ENCODE measurements around the gene AMPD3. TPM values are rescaled to one million over a fixed set of nuclear protein-coding genes. Genes with fewer than 3 reads are reported as not detected.

Gene AMPD3
- total and polyA plus RNA-seq, 2 donors (not counting 3 experiments of a cell fraction or from before 2014, with no cell fraction given): 1.4 to 2.5 TPM

GRCh38 chr11:10440401-10440800 is 14.7 kb upstream of the AMPD3 start:
- FAIRE-seq: no peak
- DNase-seq (ENCODE audit: low read depth, low spot score): no peak
- no peaks in the 10 kb centered on the region for H3K36me3 ChIP-seq (ENCODE audit: control insufficient read depth in 2 of 2, extremely low read depth in 1 of 2, insufficient read depth in 2 of 2, low read length in 2 of 2)
- H3K9ac ChIP-seq (replicated peaks; ENCODE audit: extremely low read depth, insufficient read depth, low read length): no peak overlapping the region
- dilution Hi-C loops (cut with MboI; ENCODE audit: extremely low pct_ligation_motif_present, low sequenced_read_pairs) (no loop called here), intact Hi-C loops (cut with micrococcal nuclease) (no loop called here)
- no peaks in the 10 kb centered on the region for H3K9me3 ChIP-seq (replicated peaks; ENCODE audit: control insufficient read depth, insufficient read depth, low read length)
- no peak overlapping the region for H2AFZ ChIP-seq (ENCODE audit: low read depth, low read length)
- H3K27ac ChIP-seq (ENCODE audit: insufficient read depth, low read depth, low read length): no peak overlapping the region
- H3K4me2 ChIP-seq (ENCODE audit: insufficient read depth, low read length): no peak overlapping the region
- H3K9me1 ChIP-seq (replicated peaks; ENCODE audit: control insufficient read depth, extremely low read depth, insufficient read depth, low read length): no peaks in the 10 kb centered on the region
- POLR2A ChIA-PET: no interaction called here
- H3K27me3 ChIP-seq (ENCODE audit: control insufficient read depth in 2 of 2, insufficient read depth in 2 of 2, low read length in 2 of 2): no peaks in the 10 kb centered on the region
- H3K4me1 ChIP-seq (ENCODE audit: control insufficient read depth, extremely low read depth, insufficient read depth, low read length): no peaks in the 10 kb centered on the region
- no peak overlapping the region for H3K4me3 ChIP-seq (replicated peaks in 1 of 3; ENCODE audit: insufficient read depth in 1 of 3, low read depth in 1 of 3, low read length in 3 of 3)
- no TSS peak for BruUV-seq (replicated peaks)
- TF ChIP-seq JUN (IDR thresholded peaks at IDR 0.05; ENCODE audit: borderline replicate concordance, insufficient read depth, insufficient read length, low read depth) (no peak), GATA2 (IDR thresholded peaks at IDR 0.05; ENCODE audit: insufficient read depth, insufficient read length, low read depth, low read length) (no peak), CTCF (IDR thresholded peaks at IDR 0.05; ENCODE audit: extremely low read depth in 1 of 2, insufficient read depth in 1 of 2, low read depth in 1 of 2, low read length in 2 of 2) (no peak)
- no peaks in the 10 kb centered on the region for H4K20me1 ChIP-seq (replicated peaks; ENCODE audit: control insufficient read depth, extremely low read depth, insufficient read depth, low read length)
- CTCF ChIA-PET: interaction anchor here (1.4 to 2.0 kb wide), 2 partner anchors 11 to 34 kb away, joined by 3 to 6 read pairs; no protein-coding TSS in a partner anchor
- no peaks in the 10 kb centered on the region for H3K79me2 ChIP-seq (ENCODE audit: control insufficient read depth, insufficient read depth, low read length)

DNA sequence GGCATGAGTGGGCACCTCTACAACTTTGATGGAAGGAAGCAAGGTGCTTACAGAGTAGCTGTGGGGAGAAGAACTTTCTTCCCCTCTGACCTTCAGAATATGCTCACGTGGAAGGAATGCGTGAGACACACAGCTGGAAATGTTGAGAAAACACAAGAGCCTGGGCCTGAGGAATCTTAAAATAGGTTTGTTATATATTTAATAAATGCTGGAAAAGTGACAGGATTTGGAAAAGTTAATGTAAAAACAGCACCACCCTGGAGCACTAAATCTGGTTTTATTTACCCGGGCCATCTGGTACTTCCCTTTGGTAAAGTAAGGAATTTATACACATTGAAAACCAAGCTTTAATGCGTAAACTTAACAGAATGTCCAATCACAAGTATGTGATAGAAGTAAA is 14.0 kb upstream of the AMPD3 start:
- Histone ChIP-seq H3K27ac (ENCODE audit: insufficient read depth, low read depth, low read length) (no peak overlapping the region), H3K27me3 (ENCODE audit: control insufficient read depth in 2 of 2, insufficient read depth in 2 of 2, low read length in 2 of 2) (no peaks in the 10 kb centered on the region), H3K36me3 (ENCODE audit: control insufficient read depth in 2 of 2, extremely low read depth in 1 of 2, insufficient read depth in 2 of 2, low read length in 2 of 2) (no peaks in the 10 kb centered on the region), H3K4me3 (replicated peaks in 1 of 3; ENCODE audit: insufficient read depth in 1 of 3, low read depth in 1 of 3, low read length in 3 of 3) (no peak overlapping the region), H3K4me1 (ENCODE audit: control insufficient read depth, extremely low read depth, insufficient read depth, low read length) (no peaks in the 10 kb centered on the region), H2AFZ (ENCODE audit: low read depth, low read length) (no peak overlapping the region), H3K9me3 (replicated peaks; ENCODE audit: control insufficient read depth, insufficient read depth, low read length) (no peaks in the 10 kb centered on the region), H3K9me1 (replicated peaks; ENCODE audit: control insufficient read depth, extremely low read depth, insufficient read depth, low read length) (no peaks in the 10 kb centered on the region), H3K79me2 (ENCODE audit: control insufficient read depth, insufficient read depth, low read length) (no peaks in the 10 kb centered on the region), H4K20me1 (replicated peaks; ENCODE audit: control insufficient read depth, extremely low read depth, insufficient read depth, low read length) (no peaks in the 10 kb centered on the region), H3K4me2 (ENCODE audit: insufficient read depth, low read length) (no peak overlapping the region), H3K9ac (replicated peaks; ENCODE audit: extremely low read depth, insufficient read depth, low read length) (no peak overlapping the region)
- no peak for FAIRE-seq
- ChIA-PET CTCF (interaction anchor here (1.2 to 2.0 kb wide), 3 partner anchors 12 to 35 kb away, joined by 3 to 6 read pairs (median 5); no protein-coding TSS in a partner anchor), POLR2A (no interaction called here)
- intact Hi-C loops (cut with micrococcal nuclease) (no loop called here), dilution Hi-C loops (cut with MboI; ENCODE audit: extremely low pct_ligation_motif_present, low sequenced_read_pairs) (no loop called here)
- no peak for TF ChIP-seq POLR2AphosphoS5 (IDR thresholded peaks at IDR 0.05; ENCODE audit: insufficient read depth, low read depth, low read length)
- no peak for TF ChIP-seq CTCF (IDR thresholded peaks at IDR 0.05; ENCODE audit: extremely low read depth in 1 of 2, insufficient read depth in 1 of 2, low read depth in 1 of 2, low read length in 2 of 2)
- TF ChIP-seq EZH2 (IDR thresholded peaks at IDR 0.05; ENCODE audit: borderline replicate concordance, low read depth, low read length, severe bottlenecking): no peak
- no peak for TF ChIP-seq POLR2A (IDR thresholded peaks at IDR 0.05; ENCODE audit: low read depth, low read length)
- TF ChIP-seq MYC (IDR thresholded peaks at IDR 0.05; ENCODE audit: low read depth, low read length): no peak
- no peak for TF ChIP-seq FOS (IDR thresholded peaks at IDR 0.05; ENCODE audit: borderline replicate concordance, insufficient read depth, low read length)
- TF ChIP-seq JUN (IDR thresholded peaks at IDR 0.05; ENCODE audit: borderline replicate concordance, insufficient read depth, insufficient read length, low read depth): no peak
- no peak for DNase-seq (ENCODE audit: low read depth, low spot score)
- BruUV-seq (replicated peaks): no TSS peak

All from endothelial cell of umbilical vein (primary cell).